Measurements from ENCODE around the gene RABL6. TPM values are rescaled to one million over a fixed set of nuclear protein-coding genes. Genes with fewer than 3 reads are reported as not detected.
A peak's percentile ranks its signal among the peaks of the same experiment; 100 is the strongest.

RABL6 gene
- total RNA-seq, 1 experiment from 2014 or later = 68.9 TPM

- TF ChIP-seq CTCF (IDR thresholded peaks at IDR 0.05; ENCODE audit: unreplicated experiment) = no peak
- CTCF ChIA-PET = interaction anchor here (0.5 kb wide), 1 partner anchor 106 kb away, joined by 3 read pairs; no protein-coding TSS in a partner anchor
- Mint-ChIP-seq H3K27ac (ENCODE audit: unreplicated experiment) (peak overlapping the region; percentile 78), H3K4me3 (ENCODE audit: low read depth, unreplicated experiment) (peak overlapping the region; percentile 80), H3K27me3 (ENCODE audit: unreplicated experiment) (no peaks in the 10 kb centered on the region), H3K36me3 (ENCODE audit: insufficient read depth, unreplicated experiment) (peaks cover 30% of the 10 kb centered on the region), H3K9me3 (ENCODE audit: low read depth, unreplicated experiment) (no peaks in the 10 kb centered on the region), H3K4me1 (ENCODE audit: low read depth, unreplicated experiment) (peaks cover 12% of the 10 kb centered on the region)
- intact Hi-C loops (cut with micrococcal nuclease; ENCODE audit: unreplicated experiment) = no loop called here
- BruUV-seq (replicated peaks) = no TSS peak
- DNase-seq = no peak
Observed at GRCh38 chr9:136806631-136807201, 1.0 kb upstream of the RABL6 start.

- no TSS peak for BruUV-seq (replicated peaks)
- H3K9me3 Mint-ChIP-seq (ENCODE audit: low read depth, unreplicated experiment) = no peaks in the 10 kb centered on the region
- no peaks in the 10 kb centered on the region for H3K27me3 Mint-ChIP-seq (ENCODE audit: unreplicated experiment)
- TF ChIP-seq CTCF (IDR thresholded peaks at IDR 0.05; ENCODE audit: unreplicated experiment) = no peak
- CTCF ChIA-PET = no interaction called here
- H3K27ac Mint-ChIP-seq (ENCODE audit: unreplicated experiment) = peak overlapping the region; percentile 35
- H3K4me1 Mint-ChIP-seq (ENCODE audit: low read depth, unreplicated experiment) = peaks cover 12% of the 10 kb centered on the region
- DNase-seq = peak; percentile 32
- H3K4me3 Mint-ChIP-seq (ENCODE audit: low read depth, unreplicated experiment) = peak overlapping the region; percentile 80
- peaks cover 36% of the 10 kb centered on the region for H3K36me3 Mint-ChIP-seq (ENCODE audit: insufficient read depth, unreplicated experiment)
- intact Hi-C loops (cut with micrococcal nuclease; ENCODE audit: unreplicated experiment) = no loop called here
Observed at GRCh38 chr9:136808075-136808805, 492 bp downstream of the RABL6 start.

- TF ChIP-seq CTCF (IDR thresholded peaks at IDR 0.05; ENCODE audit: unreplicated experiment) = no peak
- H3K27me3 Mint-ChIP-seq (ENCODE audit: unreplicated experiment) = no peaks in the 10 kb centered on the region
- peak overlapping the region; percentile 77 for H3K4me3 Mint-ChIP-seq (ENCODE audit: low read depth, unreplicated experiment)
- no TSS peak for BruUV-seq (replicated peaks)
- intact Hi-C loops (cut with micrococcal nuclease; ENCODE audit: unreplicated experiment) = no loop called here
- peaks cover 12% of the 10 kb centered on the region for H3K4me1 Mint-ChIP-seq (ENCODE audit: low read depth, unreplicated experiment)
- no peak for DNase-seq
- H3K9me3 Mint-ChIP-seq (ENCODE audit: low read depth, unreplicated experiment) = no peaks in the 10 kb centered on the region
- H3K27ac Mint-ChIP-seq (ENCODE audit: unreplicated experiment) = peak overlapping the region; percentile 35
- CTCF ChIA-PET = interaction anchor here (0.8 kb wide), 1 partner anchor 9 kb away, joined by 3 read pairs; no protein-coding TSS in a partner anchor
- peaks cover 35% of the 10 kb centered on the region for H3K36me3 Mint-ChIP-seq (ENCODE audit: insufficient read depth, unreplicated experiment)
Observed at GRCh38 chr9:136808806-136809158, 1.0 kb downstream of the RABL6 start.

- intact Hi-C loops (cut with micrococcal nuclease; ENCODE audit: unreplicated experiment) = no loop called here
- no peak for DNase-seq
- no peak for TF ChIP-seq CTCF (IDR thresholded peaks at IDR 0.05; ENCODE audit: unreplicated experiment)
- CTCF ChIA-PET = interaction anchor here (0.7 kb wide), 1 partner anchor 343 kb away, joined by 3 read pairs; no protein-coding TSS in a partner anchor
- Mint-ChIP-seq H3K9me3 (ENCODE audit: low read depth, unreplicated experiment) (no peaks in the 10 kb centered on the region), H3K36me3 (ENCODE audit: insufficient read depth, unreplicated experiment) (peaks cover 50% of the 10 kb centered on the region), H3K4me1 (ENCODE audit: low read depth, unreplicated experiment) (peaks cover 4% of the 10 kb centered on the region), H3K4me3 (ENCODE audit: low read depth, unreplicated experiment) (no peak overlapping the region), H3K27me3 (ENCODE audit: unreplicated experiment) (no peaks in the 10 kb centered on the region), H3K27ac (ENCODE audit: unreplicated experiment) (peak overlapping the region; percentile 3)
- BruUV-seq (replicated peaks) = no TSS peak
Observed at GRCh38 chr9:136814725-136815421, 7.1 kb downstream of the RABL6 start.
